K562 (cell line): Measurements from ENCODE around the gene MYO16. TPM values are rescaled to one million over a fixed set of nuclear protein-coding genes. Genes with fewer than 3 reads are reported as not detected.

Experiments used
- ATAC-seq: fragments of 200-7000 bp; cut with Tn5 transposase; 3 replicates; pipeline ENCODE4 v1.9.1; 2020; ENCODE audit warnings: moderate library complexity
- BruUV-seq: library from RNA; stranded (reverse); fragments of 400-500 nt; replicated peaks from 2 replicates; lab custom pipeline; 2021; lab: Mats Ljungman, UMichigan
- CTCF ChIA-PET: fragments of 300-600 bp; formaldehyde crosslinking; extraction: SDS; loops from one replicate; lab custom pipeline; 2021; ENCODE audit warnings: low intra/inter-chr PET ratio; lab: Yijun Ruan, JAX
- POLR2A ChIA-PET: fragments of 300-600, 350-650 bp; sonication (Branson Sonifier 250); formaldehyde crosslinking; extraction: SDS; loops from one replicate; lab custom pipeline; 2021; ENCODE audit warnings: antibody characterized with exemption, inconsistent platforms; lab: Yijun Ruan, JAX
- DNase-seq, 4 experiments: peaks; one replicate each; pipeline versions ENCODE4 v3.0.0 to v3.0.0-alpha.2; 2011 to 2018; ENCODE audit warnings: low spot score in 3 of 4, mixed read lengths in 3 of 4; ENCODE audit errors: extremely low read depth in 1 of 4
- FAIRE-seq: peaks from 2 replicates; lab custom pipeline; 2011; peaks lifted over from hg19 to GRCh38; lab: Jason Lieb, UNC
- H2AFZ ChIP-seq: 2 replicates; pipeline ENCODE4 v1.6.0; 2011; ENCODE audit warnings: low read depth, low read length, control low read depth, inconsistent platforms
- H3K27ac ChIP-seq: fragments of 200-600 bp; 3 replicates; pipeline ENCODE4 v1.8.0; 2011; ENCODE audit warnings: low read depth, mild to moderate bottlenecking, control low read depth, inconsistent platforms, low read length, moderate library complexity, mixed read lengths; ENCODE audit errors: extremely low read depth
- H3K27me3 ChIP-seq, 2 experiments: fragments of 300-600 bp in 1 of 2; 2 replicates in 1 of 2; 3 replicates in 1 of 2; pipeline versions ENCODE4 v1.6.0 to v1.8.0; 2011; ENCODE audit warnings: inconsistent platforms in 2 of 2, low read length in 2 of 2, mild to moderate bottlenecking in 1 of 2, mixed read lengths in 1 of 2, moderate library complexity in 1 of 2; ENCODE audit not compliant: control insufficient read depth in 2 of 2, insufficient read depth in 2 of 2
- H3K36me3 ChIP-seq: fragments of 300-600 bp; 3 replicates; pipeline ENCODE4 v1.8.0; 2011; ENCODE audit warnings: mild to moderate bottlenecking, low read length, inconsistent platforms; ENCODE audit not compliant: control insufficient read depth, insufficient read depth
- H3K4me1 ChIP-seq, 2 experiments: fragments of 200-600 bp in 1 of 2; replicated peaks in 1 of 2; 2 replicates in 1 of 2; 3 replicates in 1 of 2; pipeline versions ENCODE4 v1.5.1 to v1.8.0; 2011; ENCODE audit warnings: inconsistent platforms in 2 of 2, low read length in 2 of 2, mild to moderate bottlenecking in 1 of 2, mixed read lengths in 1 of 2, moderate library complexity in 1 of 2; ENCODE audit not compliant: control insufficient read depth in 2 of 2, insufficient read depth in 2 of 2
- H3K4me2 ChIP-seq: 2 replicates; pipeline ENCODE4 v1.6.1; 2011; ENCODE audit warnings: low read length, control low read depth, inconsistent platforms, mixed read lengths; ENCODE audit not compliant: insufficient read depth
- H3K4me3 ChIP-seq: fragments of 200-600 bp; sonication (generic), shearing (Covaris generic); 2 replicates; pipeline ENCODE4 v1.5.1; 2016; ENCODE audit warnings: control low read depth, inconsistent platforms
- H3K79me2 ChIP-seq: fragments of 200-600 bp; 3 replicates; pipeline ENCODE4 v1.8.0; 2011; ENCODE audit warnings: low read length, inconsistent platforms; ENCODE audit not compliant: control insufficient read depth, insufficient read depth
- H3K9ac ChIP-seq, 2 experiments: 2 replicates each; pipeline versions ENCODE4 v1.6.0 to v1.6.1; 2011; ENCODE audit warnings: low read depth in 2 of 2, low read length in 2 of 2, control low read depth in 1 of 2, inconsistent platforms in 1 of 2, mild to moderate bottlenecking in 1 of 2, mixed read lengths in 1 of 2; ENCODE audit not compliant: insufficient read depth in 1 of 2
- H3K9me1 ChIP-seq: one replicate; pipeline ENCODE4 v1.6.0; 2011; ENCODE audit warnings: inconsistent platforms, mild to moderate bottlenecking, low read length, moderate library complexity; ENCODE audit not compliant: control insufficient read depth, insufficient read depth
- H3K9me3 ChIP-seq: replicated peaks from 2 replicates; pipeline ENCODE4 v1.5.1; 2011; ENCODE audit warnings: low read depth, low read length, inconsistent platforms; ENCODE audit not compliant: control insufficient read depth, insufficient read depth
- H4K20me1 ChIP-seq: replicated peaks from 2 replicates; pipeline ENCODE4 v1.6.1; 2011; ENCODE audit warnings: low read length, inconsistent platforms, mixed read lengths; ENCODE audit not compliant: control insufficient read depth, insufficient read depth
- AFF4 ChIP-seq: sonication (generic); formaldehyde crosslinking; IDR thresholded peaks from 2 replicates; pipeline ENCODE4 v1.8.0; 2023; ENCODE audit warnings: mild to moderate bottlenecking, missing genetic modification reagents
- ATF1 ChIP-seq, 2 experiments: fragments of 450-650 bp in 1 of 2; IDR thresholded peaks; 2 replicates each; pipeline ENCODE4 v1.6.1; 2016; ENCODE audit warnings: missing compliant biosample characterization in 1 of 2, missing genetic modification characterization in 1 of 2
- BHLHE40 ChIP-seq: IDR thresholded peaks from 2 replicates; pipeline ENCODE4 v1.6.1; 2011; ENCODE audit warnings: low read length, improper control_type of control experiment
- CCNT2 ChIP-seq: IDR thresholded peaks from 2 replicates; pipeline ENCODE4 v1.6.1; 2011; ENCODE audit warnings: borderline replicate concordance, low read depth, mild to moderate bottlenecking, moderate library complexity, mixed read lengths, low read length; ENCODE audit not compliant: insufficient read length; ENCODE audit errors: extremely low read depth
- HDAC3 ChIP-seq: fragments of 450-650 bp; IDR thresholded peaks from 2 replicates; pipeline ENCODE4 v1.6.1; 2018; ENCODE audit warnings: borderline replicate concordance, mild to moderate bottlenecking, moderate library complexity; ENCODE audit not compliant: partially characterized antibody
- KLF10 ChIP-seq: fragments of 250-450 bp; sonication (Bioruptor Pico); IDR thresholded peaks from 2 replicates; pipeline ENCODE4 v1.6.1; 2021; ENCODE audit warnings: matching md5 sums
- MAFK ChIP-seq: IDR thresholded peaks from 2 replicates; pipeline ENCODE4 v1.6.1; 2011; ENCODE audit warnings: low read length, improper control_type of control experiment
- PRDM10 ChIP-seq: fragments of 450-650 bp; IDR thresholded peaks from 2 replicates; pipeline ENCODE4 v1.6.1; 2018; ENCODE audit not compliant: partially characterized antibody
- PTBP1 ChIP-seq: fragments of 200-400 bp; formaldehyde crosslinking; IDR thresholded peaks from 2 replicates; pipeline ENCODE4 v1.6.1; 2017; ENCODE audit warnings: low read depth, low read length
- TAL1 ChIP-seq: fragments of 450-650 bp; IDR thresholded peaks from 2 replicates; pipeline ENCODE4 v1.6.1; 2016; ENCODE audit warnings: mild to moderate bottlenecking
- ZNF174 ChIP-seq: fragments of 250-450 bp; sonication (Bioruptor Pico); IDR thresholded peaks from 2 replicates; pipeline ENCODE4 v1.4.0; 2020; ENCODE audit warnings: mild to moderate bottlenecking
- WGBS: fragments of 100-300 bp; shearing (Covaris generic); methylation state at CpG from one replicate; pipeline ENCODE4 v1.1.6; 2016; ENCODE audit warnings: low coverage, mixed read lengths; ENCODE audit not compliant: insufficient coverage; ENCODE audit errors: missing lambda C conversion rate; 5-methylcytosine and 5-hydroxymethylcytosine counted together
- in situ Hi-C: fragments of 300-500 bp; cut with MboI; formaldehyde crosslinking; loops from 4 replicates; pipeline ENCODE4 v1.15.0; 2018; ENCODE audit warnings: inconsistent platforms, mixed read lengths
- intact Hi-C: fragments of 100-400 bp; cut with micrococcal nuclease; formaldehyde crosslinking; loops from 2 replicates; pipeline ENCODE4 v1.14.2; 2022
- polyA plus RNA-seq, 8 experiments: library from polyadenylated mRNA; depleted of rRNA in 4 of 8; stranded (reverse) in 5 of 8; unstranded in 3 of 8; fragments of >200 nt; fragmentation: Nextera tagmentation in 2 of 8; fragmentation: Illumina TruSeq in 1 of 8; extraction: Ambion mirVana in 2 of 8; extraction: Trizol in 1 of 8; gene quantifications; 2 replicates each; pipeline versions ENCODE4 v1.2.1 to v1.2.3, GENCODE V29; 2011 to 2014; ENCODE audit warnings: inconsistent platforms in 1 of 8, missing spikeins in 1 of 8
- total RNA-seq, 7 experiments: library from RNA; depleted of rRNA in 6 of 7; stranded (reverse); fragments of >200 nt in 6 of 7; fragmentation: Illumina TruSeq in 2 of 7; extraction: Trizol in 2 of 7; gene quantifications; 2 replicates each; pipeline versions ENCODE4 v1.2.1 to v1.2.3, GENCODE V29; 2011 to 2021; ENCODE audit warnings: low replicate concordance in 1 of 7

The MYO16 gene
- total and polyA plus RNA-seq, 9 of the 15 experiments (the other 6 are each of a cell fraction or from before 2014, with no cell fraction given), result 4.3 to 45.7 (median 12.1) TPM

GRCh38 chr13:109002934-109003333, 373.5 kb downstream of the MYO16 start:
- no peaks in the 10 kb centered on the region for H3K27me3 ChIP-seq
- ATAC-seq (no peak), FAIRE-seq (no peak), DNase-seq (no peak)
- H3K4me3 ChIP-seq, result no peak overlapping the region
- H3K79me2 ChIP-seq, result no peaks in the 10 kb centered on the region
- H4K20me1 ChIP-seq, result no peaks in the 10 kb centered on the region
- intact Hi-C loops (no loop called here), in situ Hi-C loops (no loop called here)
- H3K9me3 ChIP-seq, result no peaks in the 10 kb centered on the region
- CTCF ChIA-PET, result no interaction called here
- no peak overlapping the region for H3K27ac ChIP-seq
- no TSS peak for BruUV-seq
- H3K4me2 ChIP-seq, result no peak overlapping the region
- H3K4me1 ChIP-seq, result no peaks in the 10 kb centered on the region
- no peak for TF ChIP-seq ATF1 (CRISPR knock-in tag; IDR thresholded peaks at IDR 0.05)
- no peak for TF ChIP-seq ATF1 (tag; IDR thresholded peaks at IDR 0.05)
- no peak for TF ChIP-seq MAFK
- no peak for TF ChIP-seq CCNT2
- TF ChIP-seq HDAC3, result no peak
- no peak for TF ChIP-seq AFF4 (CRISPR knock-in tag)
- no peak for TF ChIP-seq BHLHE40
- TF ChIP-seq ZNF174 (CRISPR knock-in tag), result no peak
- TF ChIP-seq PTBP1, result no peak
- TF ChIP-seq PRDM10, result no peak
- TF ChIP-seq TAL1, result no peak
- no peak for TF ChIP-seq KLF10 (CRISPR knock-in tag)
- WGBS, result 25% methylated on average over 2 of the region's 2 CpGs
- H3K9me1 ChIP-seq, result no peaks in the 10 kb centered on the region
- no peak overlapping the region for H3K9ac ChIP-seq
- H3K36me3 ChIP-seq, result no peaks in the 10 kb centered on the region
- POLR2A ChIA-PET, result no interaction called here
- H2AFZ ChIP-seq, result no peak overlapping the region
